ENCODE results near the gene ISCA2. TPM values are rescaled to one million over a fixed set of nuclear protein-coding genes. Genes with fewer than 3 reads are reported as not detected.

Gene ISCA2
- total RNA-seq, 1 experiment from 2014 or later, result 45.3 TPM

DNA sequence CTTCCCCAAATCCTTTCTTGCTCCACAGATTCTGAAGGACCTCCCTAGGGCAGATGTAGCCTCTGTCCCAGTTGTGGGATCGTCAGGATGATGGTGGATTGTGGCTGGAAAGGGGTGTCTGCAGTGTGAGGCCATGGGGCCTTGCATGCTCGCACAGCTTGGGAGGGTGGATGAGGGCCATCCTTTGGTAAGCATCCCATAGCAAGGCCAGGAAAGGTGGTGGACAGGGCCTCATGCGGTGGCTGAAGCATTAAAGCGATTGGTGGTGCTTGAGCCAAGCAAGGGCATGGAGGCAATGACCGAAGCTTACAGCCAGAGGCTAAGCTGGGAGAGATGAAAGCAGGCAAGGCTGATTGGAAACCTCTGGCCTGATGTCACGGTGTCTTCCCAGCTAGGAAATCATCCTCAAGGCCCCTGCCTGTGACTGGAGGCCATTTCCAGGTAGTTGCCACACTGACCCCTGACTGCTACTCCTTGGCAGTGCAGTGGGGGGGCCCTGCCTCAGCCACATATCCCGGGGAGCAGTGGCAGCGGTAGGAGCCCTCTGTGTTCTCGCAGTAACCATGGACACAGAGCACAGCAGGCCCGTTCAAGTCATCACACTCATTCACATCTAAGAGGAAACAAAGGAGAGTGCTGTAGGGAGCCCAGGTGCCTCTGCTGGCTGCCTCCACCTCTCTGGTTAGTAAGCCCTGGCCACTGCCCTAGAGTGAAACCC is 7.0 kb downstream of the ISCA2 start:
- DNase-seq, result peak; percentile 72
- Histone ChIP-seq H3K36me3 (replicated peaks; ENCODE audit: control insufficient read depth, insufficient read depth, low read length) (peaks cover 1% of the 10 kb centered on the region; the same call in 1 of the 2 replicates), H3K4me3 (ENCODE audit: insufficient read depth, low read depth, low read length) (no peak overlapping the region), H3K27me3 (ENCODE audit: control insufficient read depth, insufficient read depth, low read length) (no peaks in the 10 kb centered on the region)

DNA sequence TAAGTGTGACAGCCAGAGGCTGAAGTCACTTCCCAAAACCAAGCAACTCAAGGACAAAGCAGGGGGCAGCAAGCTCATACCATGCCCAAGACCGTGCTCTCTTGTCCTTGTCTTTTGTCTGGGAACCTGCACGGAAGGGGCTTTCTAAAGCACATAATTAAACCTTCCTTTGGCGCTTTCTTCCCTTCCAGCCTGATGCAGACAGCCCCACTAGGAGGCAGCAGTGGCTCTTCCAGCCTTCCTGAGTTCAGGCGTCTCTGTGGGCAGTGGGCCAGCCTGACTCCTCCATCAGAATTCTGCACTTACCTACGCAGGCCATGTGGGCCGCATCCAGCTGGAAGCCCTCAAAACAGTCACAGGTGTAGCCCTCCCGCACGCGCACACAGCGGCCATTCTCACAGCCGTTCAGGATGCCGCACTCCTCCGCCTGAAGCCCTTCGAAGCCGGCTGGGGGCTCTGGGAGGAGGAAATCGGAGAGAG is 7.6 kb downstream of the ISCA2 start:
- Histone ChIP-seq H3K27me3 (ENCODE audit: control insufficient read depth, insufficient read depth, low read length) (no peaks in the 10 kb centered on the region), H3K4me3 (ENCODE audit: insufficient read depth, low read depth, low read length) (no peak overlapping the region), H3K36me3 (replicated peaks; ENCODE audit: control insufficient read depth, insufficient read depth, low read length) (peaks cover 1% of the 10 kb centered on the region; the same call in 1 of the 2 replicates)
- peak; percentile 88 for DNase-seq

DNA sequence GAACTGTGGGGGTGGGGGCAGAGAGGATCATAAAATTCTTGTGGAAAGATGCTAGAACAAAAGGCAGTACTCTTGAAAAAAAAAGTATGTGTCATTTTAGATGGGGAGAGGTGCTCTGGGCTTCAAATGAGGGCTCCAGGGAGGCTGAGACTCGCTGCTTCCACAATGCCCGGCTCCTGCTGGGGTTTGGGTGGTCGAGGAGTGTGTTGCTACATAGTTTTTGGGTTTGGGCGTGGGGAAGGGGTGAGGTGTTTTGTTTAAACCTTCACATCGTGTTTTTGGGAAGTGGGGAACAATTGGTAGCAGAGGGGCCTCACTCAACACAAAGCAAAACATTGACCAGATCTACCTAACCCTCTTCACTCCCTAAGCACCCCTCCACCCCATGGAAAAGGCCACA is 8.1 kb downstream of the ISCA2 start:
- DNase-seq, result no peak
- no peak overlapping the region for H3K4me3 ChIP-seq (ENCODE audit: insufficient read depth, low read depth, low read length)
- no peaks in the 10 kb centered on the region for H3K27me3 ChIP-seq (ENCODE audit: control insufficient read depth, insufficient read depth, low read length)
- H3K36me3 ChIP-seq (replicated peaks; ENCODE audit: control insufficient read depth, insufficient read depth, low read length), result no peaks in the 10 kb centered on the region

DNA sequence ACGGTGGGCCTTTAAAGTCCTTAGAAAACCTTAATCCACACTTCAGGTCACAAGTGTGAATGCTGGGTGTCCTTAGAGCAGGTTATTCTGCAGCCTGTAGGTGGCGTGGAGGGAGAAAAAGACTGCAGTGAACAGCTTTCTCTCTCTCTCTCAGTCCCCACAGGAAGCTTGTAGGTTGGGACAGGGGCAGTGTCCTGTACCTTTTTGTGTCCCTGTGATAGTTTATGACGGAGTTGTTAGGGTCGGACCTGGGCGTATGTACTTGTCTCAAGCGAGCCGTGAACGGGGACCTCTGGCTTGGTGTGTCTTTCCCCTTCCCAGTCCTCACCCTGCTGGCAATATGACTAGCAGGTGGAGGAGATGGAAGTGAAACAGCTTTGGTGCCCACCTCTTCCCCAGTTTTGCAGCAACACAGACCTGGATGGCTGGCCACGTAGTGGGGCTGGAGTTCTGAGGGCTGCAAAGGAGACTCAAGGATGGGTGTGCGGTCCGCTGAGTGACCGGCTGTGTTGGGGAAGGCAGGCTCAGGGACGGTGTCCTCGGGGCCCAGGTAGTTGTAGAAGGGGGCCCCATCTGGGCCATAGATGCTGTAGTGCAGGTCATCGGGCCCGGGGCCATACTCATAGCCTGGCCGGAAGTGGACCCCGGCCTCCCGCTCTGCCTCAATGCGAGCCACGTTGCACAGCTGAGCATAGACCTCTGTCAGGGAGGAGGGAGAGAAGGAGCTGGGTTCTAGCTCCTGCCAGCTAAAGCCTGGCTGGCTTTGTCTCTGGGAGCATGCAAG is 8.9 kb downstream of the ISCA2 start:
- peak; percentile 72 for DNase-seq
- Histone ChIP-seq H3K36me3 (replicated peaks; ENCODE audit: control insufficient read depth, insufficient read depth, low read length) (no peaks in the 10 kb centered on the region), H3K27me3 (ENCODE audit: control insufficient read depth, insufficient read depth, low read length) (no peaks in the 10 kb centered on the region), H3K4me3 (ENCODE audit: insufficient read depth, low read depth, low read length) (no peak overlapping the region)

GRCh38 chr14:74503291-74503937 is 9.8 kb downstream of the ISCA2 start:
- no peak for DNase-seq
- Histone ChIP-seq H3K4me3 (ENCODE audit: insufficient read depth, low read depth, low read length) (no peak overlapping the region), H3K27me3 (ENCODE audit: control insufficient read depth, insufficient read depth, low read length) (no peaks in the 10 kb centered on the region), H3K36me3 (replicated peaks; ENCODE audit: control insufficient read depth, insufficient read depth, low read length) (no peaks in the 10 kb centered on the region)

DNA sequence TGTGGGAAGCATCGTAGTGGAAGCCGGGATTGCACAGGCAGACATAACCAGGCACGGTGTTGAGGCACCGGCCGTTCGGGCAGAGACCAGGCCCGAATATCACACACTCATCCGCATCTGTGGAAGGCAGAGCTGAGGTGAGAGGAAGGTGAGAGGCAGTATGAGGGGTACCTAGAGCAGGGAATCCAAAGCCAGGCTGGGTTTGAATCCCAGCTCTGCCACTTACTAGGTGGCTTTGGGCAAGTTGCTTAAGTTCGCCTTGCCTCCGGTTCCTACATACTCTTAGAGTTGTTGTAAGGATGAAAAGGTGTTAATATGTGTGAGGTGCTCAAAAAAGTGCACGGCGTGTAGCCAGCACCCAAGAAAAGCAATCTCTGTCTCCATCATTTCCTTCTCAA is 10.4 kb downstream of the ISCA2 start:
- no peak for DNase-seq
- Histone ChIP-seq H3K36me3 (replicated peaks; ENCODE audit: control insufficient read depth, insufficient read depth, low read length) (no peaks in the 10 kb centered on the region), H3K4me3 (ENCODE audit: insufficient read depth, low read depth, low read length) (no peak overlapping the region), H3K27me3 (ENCODE audit: control insufficient read depth, insufficient read depth, low read length) (0 out of 2 replicates have a peak, but pooled peaks cover 1% of the 10 kb centered on the region)

DNA sequence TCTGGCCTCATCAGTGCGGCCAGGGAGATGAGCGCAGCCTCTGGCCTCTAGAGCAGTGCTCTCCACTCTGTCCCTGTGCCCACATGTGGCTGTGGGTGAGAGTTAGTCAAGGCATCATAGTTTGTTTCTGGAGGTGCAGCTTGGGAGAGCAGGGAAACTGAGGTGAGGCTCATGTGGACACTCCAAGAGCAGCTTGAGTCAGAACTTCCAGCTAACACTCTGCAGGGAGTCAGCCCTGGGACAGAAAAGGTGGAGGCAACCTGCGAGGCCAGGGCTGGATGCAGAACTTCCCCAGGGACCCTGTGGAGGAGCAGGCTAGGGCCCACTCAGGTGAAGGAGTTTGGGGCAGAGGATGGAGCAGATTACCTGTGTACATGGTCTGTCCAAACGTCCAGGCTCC is 10.8 kb downstream of the ISCA2 start:
- H3K36me3 ChIP-seq (replicated peaks; ENCODE audit: control insufficient read depth, insufficient read depth, low read length), result no peaks in the 10 kb centered on the region
- no peak overlapping the region for H3K4me3 ChIP-seq (ENCODE audit: insufficient read depth, low read depth, low read length)
- H3K27me3 ChIP-seq (ENCODE audit: control insufficient read depth, insufficient read depth, low read length), result 0 out of 2 replicates have a peak, but pooled peaks cover 1% of the 10 kb centered on the region
- no peak for DNase-seq

- Histone ChIP-seq H3K27me3 (ENCODE audit: control insufficient read depth, insufficient read depth, low read length) (0 out of 2 replicates have a peak, but pooled peaks cover 1% of the 10 kb centered on the region), H3K36me3 (replicated peaks; ENCODE audit: control insufficient read depth, insufficient read depth, low read length) (no peaks in the 10 kb centered on the region), H3K4me3 (ENCODE audit: insufficient read depth, low read depth, low read length) (no peak overlapping the region)
- no peak for DNase-seq
These were observed 11.5 kb downstream of the ISCA2 start for GRCh38 chr14:74504874-74505720.

DNA sequence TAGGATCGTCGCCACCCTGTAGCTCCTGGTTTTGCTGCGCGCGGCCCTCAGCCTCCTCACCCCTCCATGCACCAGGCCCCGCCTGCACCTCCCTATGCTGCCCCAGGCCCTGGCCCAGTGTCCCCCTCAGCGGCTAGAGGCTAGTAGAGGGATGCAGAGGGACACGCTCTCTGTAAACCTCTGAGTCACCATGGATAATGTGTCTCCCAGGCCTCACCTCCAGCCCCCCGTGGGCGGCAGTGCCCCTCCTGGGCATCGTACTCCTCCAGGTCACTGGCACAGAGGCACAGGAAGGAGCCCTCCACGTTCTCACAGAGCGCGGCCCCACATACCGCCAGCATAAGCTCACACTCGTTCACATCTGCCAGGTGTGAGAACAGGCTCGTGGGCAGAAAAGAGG is 12.3 kb downstream of the ISCA2 start:
- no peak for DNase-seq
- H3K4me3 ChIP-seq (ENCODE audit: insufficient read depth, low read depth, low read length), result no peak overlapping the region
- 0 out of 2 replicates have a peak, but pooled peaks cover 1% of the 10 kb centered on the region for H3K27me3 ChIP-seq (ENCODE audit: control insufficient read depth, insufficient read depth, low read length)
- no peaks in the 10 kb centered on the region for H3K36me3 ChIP-seq (replicated peaks; ENCODE audit: control insufficient read depth, insufficient read depth, low read length)

DNA sequence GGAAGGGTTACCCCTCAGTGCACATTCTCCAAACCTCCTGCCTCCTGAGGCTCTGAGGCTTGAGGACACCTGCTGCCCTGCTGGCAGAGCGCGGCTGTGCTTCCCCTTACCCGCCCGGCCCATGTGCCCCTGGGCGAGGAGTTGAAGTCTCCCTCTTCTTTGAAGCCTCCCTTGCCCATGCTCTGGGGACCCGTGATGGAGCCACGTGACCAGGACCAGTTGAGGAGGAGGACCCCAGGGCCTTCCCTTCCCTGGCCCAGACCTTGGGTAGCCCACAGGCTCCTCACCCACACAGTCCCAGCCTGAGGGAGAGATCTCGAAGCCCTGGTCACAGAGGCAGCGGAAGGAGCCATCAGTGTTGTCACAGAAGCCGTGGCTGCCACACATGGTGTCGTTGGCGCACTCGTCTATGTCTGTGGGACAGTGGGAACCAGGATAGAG is 12.9 kb downstream of the ISCA2 start:
- H3K36me3 ChIP-seq (replicated peaks; ENCODE audit: control insufficient read depth, insufficient read depth, low read length), result no peaks in the 10 kb centered on the region
- peak; percentile 28 for DNase-seq
- H3K4me3 ChIP-seq (ENCODE audit: insufficient read depth, low read depth, low read length), result no peak overlapping the region
- H3K27me3 ChIP-seq (ENCODE audit: control insufficient read depth, insufficient read depth, low read length), result 0 out of 2 replicates have a peak, but pooled peaks cover 1% of the 10 kb centered on the region

DNA sequence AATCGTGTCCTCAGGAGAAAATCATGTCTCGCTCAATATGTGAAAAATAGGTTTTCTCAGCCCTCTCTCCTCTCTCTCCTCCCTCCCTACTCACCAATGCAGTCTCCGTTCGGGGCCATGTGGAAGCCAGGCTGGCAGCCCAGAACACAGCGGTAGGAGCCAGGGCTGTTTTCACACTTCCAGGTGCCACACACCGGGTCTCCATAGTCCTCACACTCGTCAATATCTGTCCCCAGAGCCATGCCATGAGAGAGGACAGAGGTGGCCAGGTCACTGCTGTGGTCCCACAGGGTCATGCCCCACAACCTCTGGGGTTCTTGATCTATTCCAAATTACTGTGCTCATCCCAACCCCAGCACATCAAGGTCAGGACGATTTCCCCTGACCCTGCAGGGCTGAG is 13.5 kb downstream of the ISCA2 start:
- Histone ChIP-seq H3K36me3 (replicated peaks; ENCODE audit: control insufficient read depth, insufficient read depth, low read length) (no peaks in the 10 kb centered on the region), H3K4me3 (ENCODE audit: insufficient read depth, low read depth, low read length) (no peak overlapping the region), H3K27me3 (ENCODE audit: control insufficient read depth, insufficient read depth, low read length) (0 out of 2 replicates have a peak, but pooled peaks cover 1% of the 10 kb centered on the region)
- no peak for DNase-seq

DNA sequence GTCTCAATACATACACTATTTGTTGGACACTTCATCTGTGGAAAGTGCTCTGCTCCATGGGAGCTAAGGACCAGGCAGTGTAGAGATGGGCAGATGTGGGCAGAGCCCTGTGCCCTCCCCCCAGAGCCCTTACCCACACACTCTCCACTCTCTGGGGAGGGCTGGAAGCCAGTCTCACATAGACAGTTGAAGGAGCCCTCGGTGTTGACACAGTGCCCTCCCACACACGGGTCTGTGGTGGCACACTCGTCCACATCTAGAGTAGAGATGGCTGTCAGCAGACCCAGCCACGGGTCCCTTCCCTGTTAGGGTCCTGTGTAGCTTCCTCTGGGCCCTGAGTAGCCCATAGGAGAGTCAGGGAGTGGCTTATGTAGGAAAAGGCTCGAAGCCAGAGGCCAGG is 14.3 kb downstream of the ISCA2 start:
- Histone ChIP-seq H3K4me3 (ENCODE audit: insufficient read depth, low read depth, low read length) (no peak overlapping the region), H3K36me3 (replicated peaks; ENCODE audit: control insufficient read depth, insufficient read depth, low read length) (no peaks in the 10 kb centered on the region), H3K27me3 (ENCODE audit: control insufficient read depth, insufficient read depth, low read length) (0 out of 2 replicates have a peak, but pooled peaks cover 1% of the 10 kb centered on the region)
- DNase-seq, result no peak

DNA sequence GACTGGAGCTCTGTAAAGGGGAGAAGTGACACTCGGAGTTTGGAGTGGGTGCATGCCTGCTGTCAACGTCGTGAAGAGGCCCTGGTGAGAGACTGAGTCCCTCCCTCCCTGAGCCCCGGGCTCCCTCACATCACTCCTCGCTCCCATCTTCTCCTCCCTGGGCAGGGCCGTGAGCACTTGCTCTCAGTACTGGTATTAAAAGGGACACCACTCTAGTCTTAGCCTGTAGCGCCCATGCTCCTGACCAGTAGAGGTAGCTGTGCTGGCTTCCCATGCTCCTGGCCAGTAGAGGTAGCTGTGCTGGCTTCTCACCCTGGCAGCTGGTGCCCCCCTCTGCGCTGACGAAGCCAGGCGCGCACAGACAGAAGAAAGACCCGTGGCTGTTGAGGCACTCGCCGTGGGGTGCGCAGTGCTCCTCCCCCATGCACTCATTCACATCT is 14.7 kb downstream of the ISCA2 start:
- H3K4me3 ChIP-seq (ENCODE audit: insufficient read depth, low read depth, low read length), result no peak overlapping the region
- DNase-seq, result peak; percentile 92
- no peaks in the 10 kb centered on the region for H3K36me3 ChIP-seq (replicated peaks; ENCODE audit: control insufficient read depth, insufficient read depth, low read length)

More for the DNA sequence above, 14.7 kb downstream of the ISCA2 start:
- H3K27me3 ChIP-seq (ENCODE audit: control insufficient read depth, insufficient read depth, low read length), result 0 out of 2 replicates have a peak, but pooled peaks cover 1% of the 10 kb centered on the region

Measured in H7 (cell line).